SK-N-SH (cell line): ENCODE results near the gene TSHR.

Source experiments
- EP300 ChIP-seq, 2 experiments: IDR thresholded peaks; 2 replicates each; pipeline versions ENCODE4 v1.4.0 to v1.6.1; 2012; ENCODE audit warnings: borderline replicate concordance in 1 of 2, low read depth in 1 of 2, low read length in 1 of 2
- EZH2phosphoT487 ChIP-seq: fragments of 200-600 bp; sonication (generic); IDR thresholded peaks from 2 replicates; pipeline ENCODE4 v1.6.1; 2017; ENCODE audit warnings: low read depth, mixed run types, mild to moderate bottlenecking, antibody characterized with exemption, moderate library complexity, borderline replicate concordance
- FOXM1 ChIP-seq: IDR thresholded peaks from 2 replicates; pipeline ENCODE4 v1.4.0; 2012; ENCODE audit warnings: low read depth, mild to moderate bottlenecking
- MAX ChIP-seq: IDR thresholded peaks from 2 replicates; pipeline ENCODE4 v1.4.0; 2012; ENCODE audit warnings: low read depth
- POLR2AphosphoS5 ChIP-seq: IDR thresholded peaks from 2 replicates; pipeline ENCODE4 v1.6.1; 2012; ENCODE audit warnings: low read depth, low read length
- SIN3A ChIP-seq: IDR thresholded peaks from 2 replicates; pipeline ENCODE4 v1.6.1; 2012; ENCODE audit warnings: low read depth, mild to moderate bottlenecking, low read length, moderate library complexity, borderline replicate concordance
- USF2 ChIP-seq: fragments of 150-350 bp; IDR thresholded peaks from 2 replicates; pipeline ENCODE4 v1.6.1; 2017; ENCODE audit warnings: antibody characterized with exemption, low read length, low read depth, borderline replicate concordance
- TF ChIP-seq, protein P1 (sequence below): fragments of 200-600 bp; sonication (generic); IDR thresholded peaks from 2 replicates; pipeline ENCODE4 v1.6.1; 2017; ENCODE audit warnings: antibody characterized with exemption, mild to moderate bottlenecking, moderate library complexity
- TF ChIP-seq, protein P2 (sequence below): IDR thresholded peaks from 2 replicates; pipeline ENCODE4 v1.6.1; 2012; ENCODE audit warnings: mild to moderate bottlenecking, low read depth, low read length, moderate library complexity

- no peak for TF ChIP-seq USF2
- TF ChIP-seq, protein P1, sequence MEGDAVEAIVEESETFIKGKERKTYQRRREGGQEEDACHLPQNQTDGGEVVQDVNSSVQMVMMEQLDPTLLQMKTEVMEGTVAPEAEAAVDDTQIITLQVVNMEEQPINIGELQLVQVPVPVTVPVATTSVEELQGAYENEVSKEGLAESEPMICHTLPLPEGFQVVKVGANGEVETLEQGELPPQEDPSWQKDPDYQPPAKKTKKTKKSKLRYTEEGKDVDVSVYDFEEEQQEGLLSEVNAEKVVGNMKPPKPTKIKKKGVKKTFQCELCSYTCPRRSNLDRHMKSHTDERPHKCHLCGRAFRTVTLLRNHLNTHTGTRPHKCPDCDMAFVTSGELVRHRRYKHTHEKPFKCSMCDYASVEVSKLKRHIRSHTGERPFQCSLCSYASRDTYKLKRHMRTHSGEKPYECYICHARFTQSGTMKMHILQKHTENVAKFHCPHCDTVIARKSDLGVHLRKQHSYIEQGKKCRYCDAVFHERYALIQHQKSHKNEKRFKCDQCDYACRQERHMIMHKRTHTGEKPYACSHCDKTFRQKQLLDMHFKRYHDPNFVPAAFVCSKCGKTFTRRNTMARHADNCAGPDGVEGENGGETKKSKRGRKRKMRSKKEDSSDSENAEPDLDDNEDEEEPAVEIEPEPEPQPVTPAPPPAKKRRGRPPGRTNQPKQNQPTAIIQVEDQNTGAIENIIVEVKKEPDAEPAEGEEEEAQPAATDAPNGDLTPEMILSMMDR = no peak
- TF ChIP-seq EP300 (IDR thresholded peaks at IDR 0.05; ENCODE audit: borderline replicate concordance in 1 of 2, low read depth in 1 of 2, low read length in 1 of 2) = no peak
- no peak for TF ChIP-seq EZH2phosphoT487
- TF ChIP-seq, protein P2, sequence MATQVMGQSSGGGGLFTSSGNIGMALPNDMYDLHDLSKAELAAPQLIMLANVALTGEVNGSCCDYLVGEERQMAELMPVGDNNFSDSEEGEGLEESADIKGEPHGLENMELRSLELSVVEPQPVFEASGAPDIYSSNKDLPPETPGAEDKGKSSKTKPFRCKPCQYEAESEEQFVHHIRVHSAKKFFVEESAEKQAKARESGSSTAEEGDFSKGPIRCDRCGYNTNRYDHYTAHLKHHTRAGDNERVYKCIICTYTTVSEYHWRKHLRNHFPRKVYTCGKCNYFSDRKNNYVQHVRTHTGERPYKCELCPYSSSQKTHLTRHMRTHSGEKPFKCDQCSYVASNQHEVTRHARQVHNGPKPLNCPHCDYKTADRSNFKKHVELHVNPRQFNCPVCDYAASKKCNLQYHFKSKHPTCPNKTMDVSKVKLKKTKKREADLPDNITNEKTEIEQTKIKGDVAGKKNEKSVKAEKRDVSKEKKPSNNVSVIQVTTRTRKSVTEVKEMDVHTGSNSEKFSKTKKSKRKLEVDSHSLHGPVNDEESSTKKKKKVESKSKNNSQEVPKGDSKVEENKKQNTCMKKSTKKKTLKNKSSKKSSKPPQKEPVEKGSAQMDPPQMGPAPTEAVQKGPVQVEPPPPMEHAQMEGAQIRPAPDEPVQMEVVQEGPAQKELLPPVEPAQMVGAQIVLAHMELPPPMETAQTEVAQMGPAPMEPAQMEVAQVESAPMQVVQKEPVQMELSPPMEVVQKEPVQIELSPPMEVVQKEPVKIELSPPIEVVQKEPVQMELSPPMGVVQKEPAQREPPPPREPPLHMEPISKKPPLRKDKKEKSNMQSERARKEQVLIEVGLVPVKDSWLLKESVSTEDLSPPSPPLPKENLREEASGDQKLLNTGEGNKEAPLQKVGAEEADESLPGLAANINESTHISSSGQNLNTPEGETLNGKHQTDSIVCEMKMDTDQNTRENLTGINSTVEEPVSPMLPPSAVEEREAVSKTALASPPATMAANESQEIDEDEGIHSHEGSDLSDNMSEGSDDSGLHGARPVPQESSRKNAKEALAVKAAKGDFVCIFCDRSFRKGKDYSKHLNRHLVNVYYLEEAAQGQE = no peak
- no peak for TF ChIP-seq SIN3A
- no peak for TF ChIP-seq MAX
- no peak for TF ChIP-seq POLR2AphosphoS5
- TF ChIP-seq FOXM1 = no peak
Measured at GRCh38 chr14:81004575-81004974, 49.2 kb downstream of the TSHR start.
